ENCODE measurements around the gene PAQR9. TPM values are rescaled to one million over a fixed set of nuclear protein-coding genes. Genes with fewer than 3 reads are reported as not detected.

Gene PAQR9
- total RNA-seq (under 1 TPM in 3 of 7 donors, not detected in 4; 0.33 to 0.64 (median 0.51) TPM), polyA plus RNA-seq (under 1 TPM in 1 of 3 donors, not detected in 2; 0.04 TPM)
- long read RNA-seq, donor 1, result 0 reads
- long read RNA-seq, donor 2, result 0 reads

DNA sequence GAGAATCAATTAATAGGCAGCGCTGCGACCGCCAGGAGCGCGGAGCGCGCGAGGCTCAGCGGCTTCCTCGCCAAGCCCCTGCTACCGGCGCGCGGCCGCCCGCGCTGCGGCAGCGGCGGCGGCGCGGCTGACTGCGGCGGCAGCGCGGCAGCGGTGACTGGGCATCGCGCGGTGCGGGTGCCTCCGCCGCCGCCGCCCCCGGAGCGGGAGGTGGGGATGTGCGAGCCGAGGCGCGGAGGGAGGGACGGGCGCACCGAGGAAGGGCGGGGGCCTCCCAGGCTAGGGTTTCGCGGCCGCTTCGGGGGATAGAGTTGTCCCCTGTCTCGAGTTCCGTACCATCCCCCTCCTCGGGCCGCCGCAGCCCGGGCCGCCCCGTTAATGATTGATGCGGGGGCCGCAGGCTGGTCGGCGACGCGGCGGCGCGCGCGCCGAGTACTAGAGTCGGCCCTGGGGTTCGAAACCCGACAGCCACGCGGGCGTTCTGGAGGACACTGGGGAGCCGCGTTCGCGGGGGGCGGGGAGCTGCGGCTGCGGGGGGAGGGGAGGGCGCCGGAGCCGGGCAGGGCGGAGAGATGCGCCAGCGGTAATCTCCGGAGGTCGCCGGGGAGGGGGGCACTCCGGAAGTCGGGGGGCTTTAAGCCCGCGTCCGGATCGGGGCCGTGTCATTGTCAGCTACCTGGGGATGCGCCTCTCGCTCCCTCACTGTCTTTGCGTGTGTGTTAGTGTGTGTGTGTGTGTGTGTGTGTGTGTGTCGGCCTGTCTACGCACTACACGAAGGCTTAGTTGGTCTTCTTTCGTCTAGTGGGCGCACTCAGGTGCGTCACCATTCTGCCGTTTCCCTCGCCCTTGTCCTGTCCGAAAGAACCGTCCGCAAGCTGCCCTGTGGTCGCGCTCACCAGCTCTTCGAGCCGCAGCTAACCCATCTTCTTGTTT is at the start of gene PAQR9:
TSS of gene PAQR9 (minus strand) at position 159 of the 933 bp plus-strand sequence. CDS start 338 bp downstream, outside the sequence.
- H3K9me3 ChIP-seq, result no peaks in the 10 kb centered on the region
- no peaks in the 10 kb centered on the region for H3K36me3 ChIP-seq
- H3K27me3 ChIP-seq (replicated peaks in 1 of 7), result peaks cover 0 to 72% (median 37%) of the 10 kb centered on the region in 7 donors
- H3K4me1 ChIP-seq, result peaks cover 0 to 18% (median 8%) of the 10 kb centered on the region in 6 donors
- intact Hi-C loops (cut with DNase I; ENCODE audit: low total_unique reads), result no loop called here
- H3K27ac ChIP-seq, result no peak within 1 kb of the TSS
- TF ChIP-seq, protein P1, sequence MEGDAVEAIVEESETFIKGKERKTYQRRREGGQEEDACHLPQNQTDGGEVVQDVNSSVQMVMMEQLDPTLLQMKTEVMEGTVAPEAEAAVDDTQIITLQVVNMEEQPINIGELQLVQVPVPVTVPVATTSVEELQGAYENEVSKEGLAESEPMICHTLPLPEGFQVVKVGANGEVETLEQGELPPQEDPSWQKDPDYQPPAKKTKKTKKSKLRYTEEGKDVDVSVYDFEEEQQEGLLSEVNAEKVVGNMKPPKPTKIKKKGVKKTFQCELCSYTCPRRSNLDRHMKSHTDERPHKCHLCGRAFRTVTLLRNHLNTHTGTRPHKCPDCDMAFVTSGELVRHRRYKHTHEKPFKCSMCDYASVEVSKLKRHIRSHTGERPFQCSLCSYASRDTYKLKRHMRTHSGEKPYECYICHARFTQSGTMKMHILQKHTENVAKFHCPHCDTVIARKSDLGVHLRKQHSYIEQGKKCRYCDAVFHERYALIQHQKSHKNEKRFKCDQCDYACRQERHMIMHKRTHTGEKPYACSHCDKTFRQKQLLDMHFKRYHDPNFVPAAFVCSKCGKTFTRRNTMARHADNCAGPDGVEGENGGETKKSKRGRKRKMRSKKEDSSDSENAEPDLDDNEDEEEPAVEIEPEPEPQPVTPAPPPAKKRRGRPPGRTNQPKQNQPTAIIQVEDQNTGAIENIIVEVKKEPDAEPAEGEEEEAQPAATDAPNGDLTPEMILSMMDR (IDR thresholded peaks at IDR 0.05 in 8 of 11, conservative IDR thresholded peaks at IDR 0.05 in 3 of 11), result no peak
- TF ChIP-seq POLR2AphosphoS5 (IDR thresholded peaks at IDR 0.05) (no peak), POLR2A (IDR thresholded peaks at IDR 0.05) (no peak)
- WGBS, 5 donors, result 3 to 18% (median 3%) methylated on average over 21 to 117 of the region's 117 CpGs
- DNase-seq, result peak; percentile 71
- peak within 1 kb of the TSS; percentile 38 to 80 (median 58) for H3K4me3 ChIP-seq

GRCh38 chr3:143011705-143012104 is 48.2 kb upstream of the PAQR9 start:
- Histone ChIP-seq H3K27ac (no peak overlapping the region), H3K4me1 (peaks cover 4 to 72% (median 45%) of the 10 kb centered on the region in 6 donors), H3K9me3 (no peaks in the 10 kb centered on the region), H3K36me3 (peaks cover 0 to 59% (median 19%) of the 10 kb centered on the region in 6 donors), H3K27me3 (replicated peaks in 1 of 7) (no peaks in the 10 kb centered on the region), H3K4me3 (no peak overlapping the region)
- DNase-seq, result no peak
- 79 to 88% (median 84%) methylated on average over 3 of the region's 3 CpGs for WGBS, 5 donors
- intact Hi-C loops (cut with DNase I; ENCODE audit: low total_unique reads), result no loop called here
- TF ChIP-seq POLR2AphosphoS5 (IDR thresholded peaks at IDR 0.05) (no peak), POLR2A (IDR thresholded peaks at IDR 0.05) (no peak)
- TF ChIP-seq, protein P1 (IDR thresholded peaks at IDR 0.05 in 8 of 11, conservative IDR thresholded peaks at IDR 0.05 in 3 of 11), result no peak

GRCh38 chr3:143010024-143010423 is 46.5 kb upstream of the PAQR9 start:
- WGBS, 5 donors, result 77 to 91% (median 83%) methylated on average over 3 of the region's 3 CpGs
- intact Hi-C loops (cut with DNase I; ENCODE audit: low total_unique reads), result no loop called here

More at GRCh38 chr3:143010024-143010423, 46.5 kb upstream of the PAQR9 start:
- Histone ChIP-seq H3K4me1 (peaks cover 7 to 82% (median 60%) of the 10 kb centered on the region in 6 donors), H3K9me3 (no peaks in the 10 kb centered on the region), H3K27ac (no peak overlapping the region), H3K36me3 (peaks cover 0 to 43% (median 15%) of the 10 kb centered on the region in 6 donors), H3K27me3 (replicated peaks in 1 of 7) (no peaks in the 10 kb centered on the region), H3K4me3 (no peak overlapping the region)
- TF ChIP-seq POLR2AphosphoS5 (IDR thresholded peaks at IDR 0.05), result no peak
- TF ChIP-seq POLR2A (IDR thresholded peaks at IDR 0.05), result no peak
- TF ChIP-seq, protein P1 (IDR thresholded peaks at IDR 0.05 in 8 of 11, conservative IDR thresholded peaks at IDR 0.05 in 3 of 11), result no peak
- DNase-seq, result no peak
